ENCODE measurements around the gene CARMIL1.

The CARMIL1 gene

DNA sequence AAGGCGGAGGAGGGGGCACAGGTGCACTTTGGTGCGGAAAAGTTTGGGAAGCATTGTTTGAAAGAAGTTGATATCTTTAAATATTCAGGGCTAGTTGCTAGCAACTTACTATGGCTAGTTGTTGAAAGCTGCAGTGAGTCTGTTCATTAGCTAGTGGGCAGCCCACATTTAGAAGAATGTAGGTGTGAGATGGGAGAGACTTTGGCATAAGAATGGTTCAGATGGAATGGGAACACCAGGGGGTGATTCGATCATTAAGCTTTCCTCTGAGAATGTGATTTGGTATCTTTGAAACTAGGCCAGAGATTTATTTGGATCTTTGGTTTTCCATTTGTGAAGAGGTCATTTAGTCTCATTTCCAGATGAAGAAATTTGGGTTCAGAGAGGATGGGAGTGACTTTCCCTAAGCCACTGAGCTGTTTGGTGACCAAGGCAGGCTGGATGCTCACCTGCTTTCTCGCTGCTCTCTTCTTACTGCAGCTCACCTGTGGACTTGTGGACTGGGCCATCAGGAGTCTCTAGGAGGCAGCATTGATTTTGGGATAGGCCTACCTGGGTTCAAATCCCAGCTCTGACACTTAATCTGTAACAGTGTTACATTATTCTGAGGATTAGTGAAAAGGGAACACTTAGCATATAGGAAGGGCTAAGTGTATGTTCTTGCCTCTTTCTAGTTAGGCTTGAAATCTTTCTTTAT, 62.9 kb downstream of the CARMIL1 start:
- peaks cover 3% of the 10 kb centered on the region for H3K4me1 ChIP-seq (ENCODE audit: insufficient read depth, poor library complexity, severe bottlenecking)
- no peaks in the 10 kb centered on the region for H3K9me3 ChIP-seq (ENCODE audit: severe bottlenecking)
- H3K36me3 ChIP-seq (ENCODE audit: low read depth) = no peaks in the 10 kb centered on the region
- TF ChIP-seq, protein P1, sequence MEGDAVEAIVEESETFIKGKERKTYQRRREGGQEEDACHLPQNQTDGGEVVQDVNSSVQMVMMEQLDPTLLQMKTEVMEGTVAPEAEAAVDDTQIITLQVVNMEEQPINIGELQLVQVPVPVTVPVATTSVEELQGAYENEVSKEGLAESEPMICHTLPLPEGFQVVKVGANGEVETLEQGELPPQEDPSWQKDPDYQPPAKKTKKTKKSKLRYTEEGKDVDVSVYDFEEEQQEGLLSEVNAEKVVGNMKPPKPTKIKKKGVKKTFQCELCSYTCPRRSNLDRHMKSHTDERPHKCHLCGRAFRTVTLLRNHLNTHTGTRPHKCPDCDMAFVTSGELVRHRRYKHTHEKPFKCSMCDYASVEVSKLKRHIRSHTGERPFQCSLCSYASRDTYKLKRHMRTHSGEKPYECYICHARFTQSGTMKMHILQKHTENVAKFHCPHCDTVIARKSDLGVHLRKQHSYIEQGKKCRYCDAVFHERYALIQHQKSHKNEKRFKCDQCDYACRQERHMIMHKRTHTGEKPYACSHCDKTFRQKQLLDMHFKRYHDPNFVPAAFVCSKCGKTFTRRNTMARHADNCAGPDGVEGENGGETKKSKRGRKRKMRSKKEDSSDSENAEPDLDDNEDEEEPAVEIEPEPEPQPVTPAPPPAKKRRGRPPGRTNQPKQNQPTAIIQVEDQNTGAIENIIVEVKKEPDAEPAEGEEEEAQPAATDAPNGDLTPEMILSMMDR (IDR thresholded peaks at IDR 0.05; ENCODE audit: poor library complexity, severe bottlenecking) = no peak
- DNase-seq (ENCODE audit: low spot score) = no peak
- H3K27me3 ChIP-seq (ENCODE audit: insufficient read depth, poor library complexity, severe bottlenecking) = no peaks in the 10 kb centered on the region
- no peak for ATAC-seq (ENCODE audit: low read depth)
- no peak overlapping the region for H3K27ac ChIP-seq (ENCODE audit: poor library complexity, severe bottlenecking)
- H3K4me3 ChIP-seq (ENCODE audit: severe bottlenecking) = no peak overlapping the region

DNA sequence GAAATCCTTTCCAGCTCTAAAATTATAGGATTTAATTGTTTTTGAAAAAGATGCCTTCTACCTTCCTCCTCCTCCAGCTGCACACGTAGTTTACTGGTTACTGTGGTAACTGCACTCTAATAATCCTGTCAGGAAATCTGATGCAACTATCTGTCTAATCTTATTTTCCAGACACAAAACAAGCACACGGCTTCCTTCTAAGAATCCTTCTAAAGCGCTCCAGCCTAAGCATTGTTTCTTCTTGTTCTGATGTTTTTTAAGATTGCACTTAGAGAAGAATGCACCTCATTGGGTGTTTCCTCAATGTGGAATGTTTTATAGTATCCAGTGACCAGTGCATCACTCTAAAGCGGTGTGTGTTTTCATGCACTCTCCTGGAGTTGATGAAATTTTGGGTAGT, 63.6 kb downstream of the CARMIL1 start:
- Histone ChIP-seq H3K9me3 (ENCODE audit: severe bottlenecking) (no peaks in the 10 kb centered on the region), H3K4me3 (ENCODE audit: severe bottlenecking) (no peak overlapping the region), H3K27ac (ENCODE audit: poor library complexity, severe bottlenecking) (no peak overlapping the region), H3K36me3 (ENCODE audit: low read depth) (no peaks in the 10 kb centered on the region), H3K4me1 (ENCODE audit: insufficient read depth, poor library complexity, severe bottlenecking) (peaks cover 3% of the 10 kb centered on the region), H3K27me3 (ENCODE audit: insufficient read depth, poor library complexity, severe bottlenecking) (no peaks in the 10 kb centered on the region)
- TF ChIP-seq, protein P1 (IDR thresholded peaks at IDR 0.05; ENCODE audit: poor library complexity, severe bottlenecking) = no peak
- DNase-seq (ENCODE audit: low spot score) (no peak), ATAC-seq (ENCODE audit: low read depth) (peak; percentile 38; the same call in 1 of the 3 replicates)

DNA sequence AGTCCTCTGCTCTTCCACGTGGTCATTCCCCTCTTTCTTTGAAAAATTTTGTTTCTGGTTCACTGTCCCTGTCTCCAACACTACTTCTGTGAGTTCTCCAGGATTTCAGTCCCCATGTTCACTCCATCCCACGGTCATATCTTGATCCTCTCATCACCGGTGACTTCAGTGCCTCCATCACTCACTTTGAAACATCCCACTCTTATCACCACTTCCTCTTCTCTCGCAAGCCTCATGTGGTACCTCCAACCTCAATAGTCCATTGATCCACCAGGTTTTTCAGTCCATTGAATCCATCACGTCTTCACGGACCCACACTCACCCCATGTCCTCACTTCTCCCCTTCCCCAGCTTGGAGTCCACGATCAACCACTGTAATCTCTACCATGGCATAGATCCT, 64.8 kb downstream of the CARMIL1 start:
- H3K4me3 ChIP-seq (ENCODE audit: severe bottlenecking) = no peak overlapping the region
- DNase-seq (ENCODE audit: low spot score) (no peak), ATAC-seq (ENCODE audit: low read depth) (no peak)
- no peak overlapping the region for H3K27ac ChIP-seq (ENCODE audit: poor library complexity, severe bottlenecking)
- peaks cover 3% of the 10 kb centered on the region for H3K4me1 ChIP-seq (ENCODE audit: insufficient read depth, poor library complexity, severe bottlenecking)
- H3K36me3 ChIP-seq (ENCODE audit: low read depth) = no peaks in the 10 kb centered on the region
- H3K27me3 ChIP-seq (ENCODE audit: insufficient read depth, poor library complexity, severe bottlenecking) = no peaks in the 10 kb centered on the region
- no peaks in the 10 kb centered on the region for H3K9me3 ChIP-seq (ENCODE audit: severe bottlenecking)
- TF ChIP-seq, protein P1 (IDR thresholded peaks at IDR 0.05; ENCODE audit: poor library complexity, severe bottlenecking) = no peak

DNA sequence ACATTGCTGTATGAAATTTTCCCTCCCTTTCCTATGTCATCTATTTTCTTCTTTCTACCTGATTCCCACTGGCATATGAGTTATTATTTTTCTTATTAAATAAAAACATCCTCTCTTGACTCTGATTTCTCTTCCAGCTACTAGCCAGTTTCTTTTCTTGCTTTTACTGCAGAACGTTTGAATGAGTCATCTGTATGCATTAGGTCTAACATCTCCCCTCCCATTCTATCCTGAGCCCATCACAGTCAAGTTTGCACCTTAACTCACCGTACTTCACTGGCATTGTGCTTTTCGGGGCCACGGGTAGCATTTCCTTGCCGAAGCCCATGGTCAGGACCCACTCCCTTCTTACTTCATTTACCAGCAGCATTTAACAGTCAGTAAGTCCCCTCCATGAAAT, 65.7 kb downstream of the CARMIL1 start:
- Histone ChIP-seq H3K27me3 (ENCODE audit: insufficient read depth, poor library complexity, severe bottlenecking) (no peaks in the 10 kb centered on the region), H3K27ac (ENCODE audit: poor library complexity, severe bottlenecking) (no peak overlapping the region), H3K36me3 (ENCODE audit: low read depth) (no peaks in the 10 kb centered on the region), H3K4me3 (ENCODE audit: severe bottlenecking) (no peak overlapping the region), H3K9me3 (ENCODE audit: severe bottlenecking) (no peaks in the 10 kb centered on the region), H3K4me1 (ENCODE audit: insufficient read depth, poor library complexity, severe bottlenecking) (peaks cover 3% of the 10 kb centered on the region)
- TF ChIP-seq, protein P1 (IDR thresholded peaks at IDR 0.05; ENCODE audit: poor library complexity, severe bottlenecking) = no peak
- DNase-seq (ENCODE audit: low spot score) = no peak
- no peak for ATAC-seq (ENCODE audit: low read depth)

DNA sequence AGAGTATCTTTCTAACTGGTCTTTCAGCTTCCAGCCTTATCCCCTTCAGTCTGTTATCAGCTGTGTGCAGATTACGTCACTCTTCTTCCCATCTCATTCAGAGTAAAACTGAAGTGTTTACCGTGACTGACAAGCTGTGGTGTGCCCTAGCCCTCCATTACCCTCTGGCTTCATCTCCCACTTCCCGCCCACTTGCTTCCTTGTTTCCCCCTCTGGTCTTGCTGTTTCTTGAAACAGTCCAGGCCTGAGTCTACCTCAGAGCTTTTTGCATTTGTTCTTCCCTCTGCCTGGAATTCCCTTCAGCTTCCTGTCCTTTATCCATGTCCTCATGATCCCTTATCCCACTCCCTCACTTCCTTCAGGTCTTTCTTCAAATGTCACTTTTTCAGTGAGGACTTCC, 66.9 kb downstream of the CARMIL1 start:
- no peak overlapping the region for H3K4me3 ChIP-seq (ENCODE audit: severe bottlenecking)
- no peaks in the 10 kb centered on the region for H3K9me3 ChIP-seq (ENCODE audit: severe bottlenecking)
- peaks cover 3% of the 10 kb centered on the region for H3K4me1 ChIP-seq (ENCODE audit: insufficient read depth, poor library complexity, severe bottlenecking)
- ATAC-seq (ENCODE audit: low read depth) = no peak
- DNase-seq (ENCODE audit: low spot score) = no peak
- no peaks in the 10 kb centered on the region for H3K36me3 ChIP-seq (ENCODE audit: low read depth)
- no peaks in the 10 kb centered on the region for H3K27me3 ChIP-seq (ENCODE audit: insufficient read depth, poor library complexity, severe bottlenecking)
- TF ChIP-seq, protein P1 (IDR thresholded peaks at IDR 0.05; ENCODE audit: poor library complexity, severe bottlenecking) = no peak
- H3K27ac ChIP-seq (ENCODE audit: poor library complexity, severe bottlenecking) = no peak overlapping the region
